Measurements from ENCODE around the gene SWAP70.

SWAP70 gene

GRCh38 chr11:9651899-9652748, 11.8 kb upstream of the SWAP70 start:
- DNase-seq (ENCODE audit: low read depth in 3 of 3): no peak

- no peak for DNase-seq (ENCODE audit: low read depth in 3 of 3)
Observed at GRCh38 chr11:9653871-9654270, 10.0 kb upstream of the SWAP70 start.

GRCh38 chr11:9656864-9657263, 7.0 kb upstream of the SWAP70 start:
- no peak for DNase-seq (ENCODE audit: low read depth in 3 of 3)

GRCh38 chr11:9657531-9657930, 6.3 kb upstream of the SWAP70 start:
- no peak for DNase-seq (ENCODE audit: low read depth in 3 of 3)

- DNase-seq (ENCODE audit: low read depth in 3 of 3): no peak
Observed at GRCh38 chr11:9660886-9661285, 3.0 kb upstream of the SWAP70 start.

- no peak for DNase-seq (ENCODE audit: low read depth in 3 of 3)
Observed at GRCh38 chr11:9662273-9662672, 1.6 kb upstream of the SWAP70 start.

GRCh38 chr11:9664276-9665171, 647 bp downstream of the SWAP70 start:
- DNase-seq (ENCODE audit: low read depth in 3 of 3): no peak

GRCh38 chr11:9665749-9666148, 1.9 kb downstream of the SWAP70 start:
- DNase-seq (ENCODE audit: low read depth in 3 of 3): no peak

GRCh38 chr11:9669954-9670353, 6.1 kb downstream of the SWAP70 start:
- no peak for DNase-seq (ENCODE audit: low read depth in 3 of 3)

- no peak for DNase-seq (ENCODE audit: low read depth in 3 of 3)
Observed at GRCh38 chr11:9672288-9672916, 8.5 kb downstream of the SWAP70 start.

GRCh38 chr11:9672918-9673317, 9.0 kb downstream of the SWAP70 start:
- DNase-seq (ENCODE audit: low read depth in 3 of 3): no peak

- DNase-seq (ENCODE audit: low read depth in 3 of 3): no peak
Observed at GRCh38 chr11:9675691-9676090, 11.8 kb downstream of the SWAP70 start.

- no peak for DNase-seq (ENCODE audit: low read depth in 3 of 3)
Observed at GRCh38 chr11:9677951-9678350, 14.1 kb downstream of the SWAP70 start.

- no peak for DNase-seq (ENCODE audit: low read depth in 3 of 3)
Observed at GRCh38 chr11:9678576-9678975, 14.7 kb downstream of the SWAP70 start.

- DNase-seq (ENCODE audit: low read depth in 3 of 3): no peak
Observed at GRCh38 chr11:9680028-9680427, 16.2 kb downstream of the SWAP70 start.

- no peak for DNase-seq (ENCODE audit: low read depth in 3 of 3)
Observed at GRCh38 chr11:9681583-9682372, 17.9 kb downstream of the SWAP70 start.

- DNase-seq (ENCODE audit: low read depth in 3 of 3): no peak
Observed at GRCh38 chr11:9687711-9688477, 24.0 kb downstream of the SWAP70 start.

GRCh38 chr11:9688716-9689511, 25.0 kb downstream of the SWAP70 start:
- DNase-seq (ENCODE audit: low read depth in 3 of 3): no peak

GRCh38 chr11:9689721-9690120, 25.8 kb downstream of the SWAP70 start:
- DNase-seq (ENCODE audit: low read depth in 3 of 3): no peak

GRCh38 chr11:9691865-9692264, 28.0 kb downstream of the SWAP70 start:
- DNase-seq (ENCODE audit: low read depth in 3 of 3): no peak
